Measurements from ENCODE around the gene L3MBTL4.
"Not testable (repeated sequence)": the region's sequence is repeated elsewhere in the genome, so short reads cannot be mapped to it uniquely, and the experiment has no call there.

The L3MBTL4 gene

GRCh38 chr18:6057604-6058003 is 357.1 kb downstream of the L3MBTL4 start:
- no peak overlapping the region for H3K4me3 ChIP-seq (ENCODE audit: low read depth, low read length)
- TF ChIP-seq CTCF (IDR thresholded peaks at IDR 0.05; ENCODE audit: borderline replicate concordance, insufficient read depth, low read depth, low read length), result no peak

- no peak for TF ChIP-seq CTCF (IDR thresholded peaks at IDR 0.05; ENCODE audit: borderline replicate concordance, insufficient read depth, low read depth, low read length)
- H3K4me3 ChIP-seq (ENCODE audit: low read depth, low read length), result no peak overlapping the region
These were observed 358.4 kb downstream of the L3MBTL4 start for GRCh38 chr18:6056171-6056910.

GRCh38 chr18:6055711-6056110 is 359.0 kb downstream of the L3MBTL4 start:
- no peak for TF ChIP-seq CTCF (IDR thresholded peaks at IDR 0.05; ENCODE audit: borderline replicate concordance, insufficient read depth, low read depth, low read length)
- no peak overlapping the region for H3K4me3 ChIP-seq (ENCODE audit: low read depth, low read length)

- H3K4me3 ChIP-seq (ENCODE audit: low read depth, low read length), result no peak overlapping the region
- TF ChIP-seq CTCF (IDR thresholded peaks at IDR 0.05; ENCODE audit: borderline replicate concordance, insufficient read depth, low read depth, low read length), result no peak
These were observed 360.4 kb downstream of the L3MBTL4 start for GRCh38 chr18:6054256-6054842.

- H3K4me3 ChIP-seq (ENCODE audit: low read depth, low read length), result no peak overlapping the region
- TF ChIP-seq CTCF (IDR thresholded peaks at IDR 0.05; ENCODE audit: borderline replicate concordance, insufficient read depth, low read depth, low read length), result no peak
These were observed 362.2 kb downstream of the L3MBTL4 start for GRCh38 chr18:6052449-6052913.

GRCh38 chr18:6047596-6047995 is 367.1 kb downstream of the L3MBTL4 start:
- not testable (repeated sequence) for H3K4me3 ChIP-seq (ENCODE audit: low read depth, low read length)

- H3K4me3 ChIP-seq (ENCODE audit: low read depth, low read length), result no peak overlapping the region
- TF ChIP-seq CTCF (IDR thresholded peaks at IDR 0.05; ENCODE audit: borderline replicate concordance, insufficient read depth, low read depth, low read length), result no peak
These were observed 369.9 kb downstream of the L3MBTL4 start for GRCh38 chr18:6044773-6045172.
